Smooth muscle cell of the pulmonary artery (primary cell): ENCODE data around the gene IDH2. TPM values are rescaled to one million over a fixed set of nuclear protein-coding genes. Genes with fewer than 3 reads are reported as not detected.

Experiments
- total RNA-seq: library from RNA; depleted of rRNA; stranded (reverse); fragments of >200 nt; gene quantifications from 2 replicates; pipeline ENCODE4 v1.2.3, GENCODE V29; 2014

IDH2 gene
- 61.6 and 81.6 TPM in 2 replicates for total RNA-seq

GRCh38 chr15:90101969-90102890 lies at the start of gene IDH2:
Gene IDH2 (minus strand): TSS chr15:90102468. CDS start chr15:90102390, 78 bp downstream.

Other genes with a start within 250 kb of the IDH2 start
- gene AP3S2, start 208.5 kb downstream of the IDH2 start, total RNA-seq, result 35.8 and 52.9 TPM in 2 replicates
- gene ARPIN, start 189.5 kb downstream of the IDH2 start, total RNA-seq, result 8.8 and 11.9 TPM in 2 replicates
- 8.5 and 10.3 TPM in 2 replicates for gene ZNF710, start 101.1 kb downstream of the IDH2 start, total RNA-seq
- 55.2 and 58.7 TPM in 2 replicates for gene SEMA4B, start 98.9 kb upstream of the IDH2 start, total RNA-seq
- 30.1 and 40.8 TPM in 2 replicates for gene CIB1, start 131.5 kb upstream of the IDH2 start, total RNA-seq
- gene GDPGP1, start 131.7 kb upstream of the IDH2 start, total RNA-seq, result 6.3 and 10.8 TPM in 2 replicates
- 0.07 TPM in 1 of 2 replicates, not detected in the other for gene TTLL13, start 147.1 kb upstream of the IDH2 start, total RNA-seq
- gene NGRN, start 163.2 kb upstream of the IDH2 start, total RNA-seq, result 89.4 and 97.8 TPM in 2 replicates
- gene ZNF774, start 249.8 kb upstream of the IDH2 start, total RNA-seq, result 2.5 and 2.8 TPM in 2 replicates